ENCODE results near the gene OLIG3.

OLIG3 gene

GRCh38 chr6:137495703-137496336 lies 1.6 kb upstream of the OLIG3 start:
- DNase-seq: no peak

GRCh38 chr6:137494988-137495702 lies 951 bp upstream of the OLIG3 start:
- no peak for DNase-seq

GRCh38 chr6:137493218-137494038 lies 766 bp downstream of the OLIG3 start:
- DNase-seq: no peak

GRCh38 chr6:137492289-137493217 lies 1.6 kb downstream of the OLIG3 start:
- DNase-seq: no peak

GRCh38 chr6:137491478-137491877 lies 2.7 kb downstream of the OLIG3 start:
- no peak for DNase-seq

- no peak for DNase-seq
Observed at GRCh38 chr6:137490961-137491360, 3.2 kb downstream of the OLIG3 start.

- no peak for DNase-seq
Observed at GRCh38 chr6:137490006-137490905, 3.9 kb downstream of the OLIG3 start.

- DNase-seq: no peak
Observed at GRCh38 chr6:137489046-137490005, 4.9 kb downstream of the OLIG3 start.

GRCh38 chr6:137488150-137489045 lies 5.8 kb downstream of the OLIG3 start:
- DNase-seq: no peak

GRCh38 chr6:137487869-137488149 lies 6.4 kb downstream of the OLIG3 start:
- no peak for DNase-seq

- no peak for DNase-seq
Observed at GRCh38 chr6:137487181-137487868, 6.9 kb downstream of the OLIG3 start.

- no peak for DNase-seq
Observed at GRCh38 chr6:137486416-137486815, 7.8 kb downstream of the OLIG3 start.

GRCh38 chr6:137480431-137480830 lies 13.8 kb downstream of the OLIG3 start:
- DNase-seq: no peak

- DNase-seq: no peak
Observed at GRCh38 chr6:137475103-137475502, 19.1 kb downstream of the OLIG3 start.

GRCh38 chr6:137473598-137473997 lies 20.6 kb downstream of the OLIG3 start:
- DNase-seq: no peak

GRCh38 chr6:137472641-137473137 lies 21.5 kb downstream of the OLIG3 start:
- DNase-seq: no peak

- no peak for DNase-seq
Observed at GRCh38 chr6:137471986-137472385, 22.2 kb downstream of the OLIG3 start.

- DNase-seq: no peak
Observed at GRCh38 chr6:137471497-137471896, 22.7 kb downstream of the OLIG3 start.

- DNase-seq: no peak
Observed at GRCh38 chr6:137467211-137467610, 27.0 kb downstream of the OLIG3 start.

All from stimulated activated CD4-positive, alpha-beta T cell treated with anti-CD3 and anti-CD28 coated beads, Interleukin-2, amount 100 ng/mL, for 48 hours (primary cell).